Stimulated activated CD4-positive, alpha-beta T cell treated with anti-CD3 and anti-CD28 coated beads, Interleukin-15, amount 100 ng/mL, for 48 hours (primary cell): ENCODE data around the gene RNASEH2A.

Source experiments
- DNase-seq, 2 donors: peaks; one replicate each; pipeline ENCODE4 v3.0.0-alpha.2; 2020; ENCODE audit warnings: low read depth in 2 of 2

RNASEH2A gene

GRCh38 chr19:12782424-12783290 lies 23.7 kb upstream of the RNASEH2A start:
- DNase-seq = peak; percentile 80 to 86

DNA sequence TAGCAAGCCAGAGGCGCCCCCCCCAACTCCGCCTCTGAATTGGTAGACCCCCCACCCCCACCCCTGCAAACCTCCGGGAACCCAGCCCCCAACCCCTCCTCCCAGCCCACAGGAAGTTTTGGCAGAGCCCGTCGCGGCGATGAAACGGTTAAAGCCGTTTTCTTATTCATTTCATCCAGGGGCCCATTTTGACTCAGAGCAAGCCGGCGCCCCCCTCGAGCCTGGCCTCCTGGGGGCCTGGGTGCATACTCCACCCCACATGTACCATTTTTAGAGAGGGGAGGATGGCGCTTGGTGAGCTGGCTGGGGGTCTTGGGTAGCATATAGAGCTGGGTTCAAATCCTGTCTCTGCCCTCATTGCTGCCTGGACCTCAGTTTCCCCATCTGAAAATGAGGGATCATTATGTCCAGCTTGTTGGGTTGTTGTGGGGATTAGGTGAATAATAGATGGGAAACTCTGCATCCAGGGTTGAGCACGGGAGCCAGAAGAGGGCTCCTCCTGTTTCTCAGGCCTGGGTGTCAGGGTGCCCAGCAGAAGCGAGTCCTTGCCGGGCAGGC lies 23.0 kb upstream of the RNASEH2A start:
- DNase-seq = peak; percentile 67 to 78

DNA sequence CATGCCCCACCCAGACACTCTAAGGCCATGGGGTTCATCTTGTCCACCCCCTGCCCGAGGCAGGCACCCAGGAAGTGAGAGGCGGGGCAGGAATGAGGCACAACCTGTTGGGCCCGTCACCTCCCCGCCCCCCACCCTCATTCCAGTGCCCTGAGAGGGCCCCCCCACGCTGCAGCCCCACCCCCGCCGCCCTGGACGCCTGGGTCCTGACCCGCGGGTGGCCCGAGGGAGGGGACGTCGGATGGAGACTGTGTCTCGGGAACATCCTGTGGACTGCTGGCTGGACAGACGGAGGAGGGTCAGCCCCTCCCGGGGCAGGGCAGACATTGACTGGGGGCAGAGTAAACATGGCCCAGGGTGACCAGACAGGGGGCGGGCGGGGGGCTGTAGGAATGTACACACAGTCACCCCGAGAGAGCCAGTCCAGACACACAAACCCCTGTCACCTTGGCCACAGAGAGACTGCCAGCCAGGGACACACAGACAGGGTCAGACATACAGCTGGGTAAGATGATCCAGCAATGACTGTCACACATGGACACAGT lies 22.5 kb upstream of the RNASEH2A start:
- DNase-seq = no peak

DNA sequence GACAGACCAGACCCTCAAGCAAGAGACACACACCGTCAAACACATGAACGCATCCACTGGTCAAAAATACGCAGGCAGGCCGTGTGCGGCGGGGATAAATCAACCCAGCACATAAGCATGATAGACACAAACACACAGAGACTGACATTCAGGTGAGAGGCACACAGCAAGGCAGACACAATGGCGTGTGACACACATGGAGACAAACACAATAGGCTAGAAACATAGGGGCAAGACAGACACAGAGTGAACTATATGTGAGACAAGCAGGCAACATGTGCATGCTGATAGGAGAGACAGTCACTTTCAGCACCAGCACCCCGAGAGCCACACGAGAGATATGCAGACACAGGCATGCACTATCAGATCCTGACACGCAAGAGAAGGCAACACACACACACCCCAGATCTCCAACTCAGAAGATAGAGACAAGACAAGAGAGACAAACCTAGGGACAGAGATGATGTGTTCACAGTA lies 22.0 kb upstream of the RNASEH2A start:
- DNase-seq = no peak

DNA sequence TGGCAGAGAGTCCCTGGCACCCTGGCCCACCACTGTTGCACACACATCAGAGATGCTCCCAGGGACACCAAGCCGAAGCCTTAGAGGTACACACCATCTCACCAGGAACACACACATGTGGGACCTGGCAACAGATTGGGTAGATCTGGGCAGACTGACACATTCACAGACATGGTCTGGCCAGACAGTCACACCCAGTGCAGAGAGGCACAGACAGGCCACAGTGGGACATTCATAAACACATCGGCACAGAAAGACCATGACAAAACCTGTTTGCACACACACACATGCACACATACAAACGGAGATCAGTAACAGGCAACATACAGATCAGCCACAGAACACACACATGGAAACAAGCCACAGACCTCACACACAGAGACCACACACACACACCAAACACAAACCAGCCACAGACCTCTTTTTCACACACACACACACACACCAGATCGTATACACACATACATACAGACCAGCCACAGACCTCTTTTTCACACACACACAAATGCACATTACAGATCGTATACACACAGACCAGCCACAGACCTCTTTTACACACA lies 21.4 kb upstream of the RNASEH2A start:
- no peak for DNase-seq

- no peak for DNase-seq
These were observed 20.9 kb upstream of the RNASEH2A start for GRCh38 chr19:12785431-12786031.

GRCh38 chr19:12786141-12786870 lies 20.1 kb upstream of the RNASEH2A start:
- DNase-seq = no peak

DNA sequence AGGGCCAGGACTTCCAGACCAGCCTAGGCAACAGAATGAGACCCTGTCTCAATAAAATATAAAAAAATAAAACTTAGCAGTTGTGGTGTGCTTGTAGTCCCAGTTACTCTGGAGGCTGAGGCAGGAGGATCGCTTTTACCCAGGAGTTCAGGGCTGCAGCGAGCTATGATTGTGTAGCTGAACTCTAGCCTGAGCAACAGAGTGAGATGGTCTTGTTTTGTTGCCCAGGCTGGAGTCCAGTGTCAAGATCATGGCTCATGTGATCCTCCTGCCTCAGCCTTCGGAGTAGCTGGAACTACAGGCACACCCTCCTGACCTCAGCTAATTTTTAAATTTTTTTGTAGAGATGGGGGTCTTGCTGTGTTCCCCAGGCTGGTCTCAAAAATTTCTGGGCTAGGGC lies 19.4 kb upstream of the RNASEH2A start:
- no peak for DNase-seq

DNA sequence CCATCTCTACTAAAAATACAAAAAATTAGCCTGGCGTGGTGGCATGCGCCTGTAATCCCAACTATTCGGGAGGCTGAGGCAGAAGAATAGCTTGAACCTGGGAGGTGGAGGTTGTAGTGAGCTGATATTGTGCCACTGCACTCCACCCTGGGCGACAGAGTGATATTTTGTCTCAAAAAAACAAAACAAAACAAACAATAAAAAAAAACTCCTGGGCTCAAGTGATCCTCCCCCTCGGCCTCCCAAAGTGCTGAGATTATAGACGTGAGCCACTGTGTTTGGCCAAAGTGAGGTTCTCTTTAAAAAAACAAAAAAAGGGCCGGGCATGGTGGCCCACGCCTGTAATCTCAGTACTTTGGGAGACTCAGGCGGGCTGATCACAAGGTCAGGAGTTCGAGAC lies 18.9 kb upstream of the RNASEH2A start:
- no peak for DNase-seq

GRCh38 chr19:12788042-12788681 lies 18.2 kb upstream of the RNASEH2A start:
- DNase-seq = no peak

DNA sequence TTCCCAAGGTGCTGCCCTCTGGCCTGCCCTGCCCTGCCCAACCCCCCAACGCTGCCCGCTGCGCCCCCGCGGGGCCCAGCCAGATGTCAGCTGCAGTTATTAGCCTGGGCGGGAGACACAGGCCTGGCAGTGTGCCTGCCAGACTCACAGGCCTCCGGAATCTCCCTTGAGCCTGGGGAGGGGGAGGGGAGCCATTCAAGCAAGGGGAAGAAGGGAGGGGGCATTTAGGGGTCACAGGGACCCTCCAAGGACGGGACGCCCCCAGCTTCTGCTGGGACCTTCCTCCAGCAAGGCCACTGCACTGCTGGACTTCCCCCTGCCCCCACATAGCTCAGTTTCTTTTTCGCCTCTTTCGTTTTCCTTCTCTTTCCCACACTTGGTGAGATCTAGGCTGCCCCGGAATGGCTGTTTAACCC lies 17.7 kb upstream of the RNASEH2A start:
- no peak for DNase-seq

DNA sequence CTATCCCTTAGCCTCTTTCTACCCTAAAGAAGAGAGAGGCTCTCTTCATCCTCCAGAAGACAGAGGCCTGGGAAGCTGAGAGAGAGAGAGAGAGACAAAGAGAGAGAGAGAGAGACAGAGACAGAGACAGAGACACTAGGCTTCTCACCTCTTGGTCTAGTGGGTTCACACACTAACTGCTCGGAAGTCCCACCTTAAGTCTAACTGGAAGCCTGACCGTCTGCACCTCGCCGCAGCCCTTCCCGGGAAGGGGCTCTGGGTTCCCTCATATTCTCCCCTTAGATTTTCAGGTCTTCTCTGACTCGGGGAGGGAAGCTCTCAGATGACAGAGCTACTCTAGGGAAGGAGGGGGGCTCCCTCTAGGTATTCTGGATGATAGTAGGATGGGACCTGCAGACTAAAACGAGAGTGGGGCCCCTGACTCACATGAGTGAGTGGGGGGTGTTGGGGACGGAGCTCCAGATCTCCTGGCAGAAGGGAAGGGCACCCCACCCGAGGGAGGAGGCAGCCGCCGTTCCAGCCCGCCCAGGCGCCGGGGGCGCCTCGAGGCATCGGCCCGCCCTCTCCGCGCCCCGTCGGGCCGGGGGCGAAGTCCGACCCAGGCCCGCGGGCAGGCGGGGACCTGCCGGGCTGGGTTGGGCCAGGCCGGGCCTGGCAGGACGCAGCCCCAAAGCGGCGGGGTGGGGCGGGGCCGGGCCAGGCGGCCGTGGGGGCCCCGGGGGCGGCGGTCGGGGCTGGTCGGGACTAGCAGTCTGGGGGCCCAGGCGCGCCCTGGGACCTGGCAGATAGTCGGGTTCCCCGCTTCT lies 17.1 kb upstream of the RNASEH2A start:
- no peak for DNase-seq

DNA sequence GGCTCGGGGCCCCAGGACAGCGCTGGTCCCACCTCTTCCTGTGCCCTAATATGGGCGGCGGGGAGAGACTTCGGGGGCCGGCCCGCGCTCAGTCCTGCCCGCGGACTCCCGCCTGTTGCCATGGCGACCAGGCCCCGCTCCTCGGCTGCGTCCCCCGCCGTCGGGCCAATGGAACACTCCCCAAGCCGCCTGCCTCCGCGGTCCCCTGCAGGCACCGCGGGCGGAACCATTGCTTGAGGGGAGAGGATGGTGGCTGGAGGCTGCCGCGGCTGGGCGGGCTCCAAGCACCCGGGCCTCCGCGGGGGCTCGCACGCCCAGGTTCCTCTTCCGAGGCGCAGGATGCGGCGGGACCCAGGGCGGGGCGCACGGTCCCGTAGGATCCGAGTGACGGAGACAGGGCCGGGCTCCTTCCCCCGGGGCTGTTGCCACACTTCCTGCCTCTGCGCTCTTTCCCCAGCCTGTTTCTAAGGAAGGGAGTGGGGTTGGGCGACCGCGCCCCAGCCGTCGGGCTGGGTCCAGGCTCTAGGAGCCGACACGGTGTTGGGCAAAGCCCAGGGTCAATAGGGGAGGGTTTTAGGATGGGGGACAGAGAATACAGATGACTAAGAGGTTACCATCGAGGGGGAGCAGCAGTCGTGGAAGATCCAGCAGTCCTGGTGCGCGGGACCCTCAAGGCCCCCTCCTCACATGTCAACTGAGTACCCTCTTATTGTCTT lies 16.3 kb upstream of the RNASEH2A start:
- peak; percentile 95 to 97 for DNase-seq

GRCh38 chr19:12790628-12791344 lies 15.6 kb upstream of the RNASEH2A start:
- DNase-seq = no peak

GRCh38 chr19:12791345-12792050 lies 14.9 kb upstream of the RNASEH2A start, which contains the start of gene JUNB:
Gene JUNB, plus strand, starts transcription at chr19:12791486. Its CDS starts 286 bp downstream, at chr19:12791772.
- peak; percentile 96 to 97 for DNase-seq

DNA sequence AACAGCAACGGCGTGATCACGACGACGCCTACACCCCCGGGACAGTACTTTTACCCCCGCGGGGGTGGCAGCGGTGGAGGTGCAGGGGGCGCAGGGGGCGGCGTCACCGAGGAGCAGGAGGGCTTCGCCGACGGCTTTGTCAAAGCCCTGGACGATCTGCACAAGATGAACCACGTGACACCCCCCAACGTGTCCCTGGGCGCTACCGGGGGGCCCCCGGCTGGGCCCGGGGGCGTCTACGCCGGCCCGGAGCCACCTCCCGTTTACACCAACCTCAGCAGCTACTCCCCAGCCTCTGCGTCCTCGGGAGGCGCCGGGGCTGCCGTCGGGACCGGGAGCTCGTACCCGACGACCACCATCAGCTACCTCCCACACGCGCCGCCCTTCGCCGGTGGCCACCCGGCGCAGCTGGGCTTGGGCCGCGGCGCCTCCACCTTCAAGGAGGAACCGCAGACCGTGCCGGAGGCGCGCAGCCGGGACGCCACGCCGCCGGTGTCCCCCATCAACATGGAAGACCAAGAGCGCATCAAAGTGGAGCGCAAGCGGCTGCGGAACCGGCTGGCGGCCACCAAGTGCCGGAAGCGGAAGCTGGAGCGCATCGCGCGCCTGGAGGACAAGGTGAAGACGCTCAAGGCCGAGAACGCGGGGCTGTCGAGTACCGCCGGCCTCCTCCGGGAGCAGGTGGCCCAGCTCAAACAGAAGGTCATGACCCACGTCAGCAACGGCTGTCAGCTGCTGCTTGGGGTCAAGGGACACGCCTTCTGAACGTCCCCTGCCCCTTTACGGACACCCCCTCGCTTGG lies 14.1 kb upstream of the RNASEH2A start:
- DNase-seq = peak in 1 of 2 donors; percentile 73

GRCh38 chr19:12792853-12793289 lies 13.5 kb upstream of the RNASEH2A start:
- no peak for DNase-seq
